SK-N-MC (cell line): Measurements from ENCODE around the gene EGFL8.

Source experiments
- EZH2 ChIP-seq: fragments of 200-600 bp; sonication (generic); IDR thresholded peaks from one replicate; pipeline ENCODE4 v1.6.1; 2017; ENCODE audit warnings: antibody characterized with exemption
- POLR2AphosphoS5 ChIP-seq: IDR thresholded peaks from 2 replicates; pipeline ENCODE4 v1.6.1; 2012; ENCODE audit warnings: mild to moderate bottlenecking, low read depth, low read length, borderline replicate concordance

- TF ChIP-seq POLR2AphosphoS5, result no peak
- no peak for TF ChIP-seq EZH2
Measured at GRCh38 chr6:32149932-32150870, 14.2 kb upstream of the EGFL8 start.
